Right ventricle myocardium inferior (tissue), 1 donor: ENCODE measurements around the gene WDR6. TPM values are rescaled to one million over a fixed set of nuclear protein-coding genes. Genes with fewer than 3 reads are reported as not detected.
A peak's percentile ranks its signal among the peaks of the same experiment; 100 is the strongest.

Experiments used
- ATAC-seq: fragments of 200-7000 bp; cut with Tn5 transposase; one replicate; pipeline ENCODE4 v1.9.1; 2020; ENCODE audit warnings: mild to moderate bottlenecking, moderate library complexity
- DNase-seq: peaks from one replicate; pipeline ENCODE4 v3.0.0; 2021; ENCODE audit errors: missing footprints
- intact Hi-C: fragments of 100-400 bp; cut with DNase I; formaldehyde crosslinking; loops from one replicate; pipeline ENCODE4 v1.11.0; 2022
- long read RNA-seq: library from polyadenylated mRNA; unstranded; transcript quantifications from one replicate; pipeline ENCODE4 v2.0.0, GENCODE V29; 2021
- total RNA-seq: library from RNA; stranded (reverse); fragmentation: NEBNext Ultra II Directional; extraction: Animal tissue kit (Norgen Biotek cat#: 25700); gene quantifications from one replicate; pipeline ENCODE4 v1.2.1, GENCODE V29; 2021
- donor health status: DM: no; HTN: yes; CAD: no; lungs with severe emphysema.

WDR6 gene, protein sequence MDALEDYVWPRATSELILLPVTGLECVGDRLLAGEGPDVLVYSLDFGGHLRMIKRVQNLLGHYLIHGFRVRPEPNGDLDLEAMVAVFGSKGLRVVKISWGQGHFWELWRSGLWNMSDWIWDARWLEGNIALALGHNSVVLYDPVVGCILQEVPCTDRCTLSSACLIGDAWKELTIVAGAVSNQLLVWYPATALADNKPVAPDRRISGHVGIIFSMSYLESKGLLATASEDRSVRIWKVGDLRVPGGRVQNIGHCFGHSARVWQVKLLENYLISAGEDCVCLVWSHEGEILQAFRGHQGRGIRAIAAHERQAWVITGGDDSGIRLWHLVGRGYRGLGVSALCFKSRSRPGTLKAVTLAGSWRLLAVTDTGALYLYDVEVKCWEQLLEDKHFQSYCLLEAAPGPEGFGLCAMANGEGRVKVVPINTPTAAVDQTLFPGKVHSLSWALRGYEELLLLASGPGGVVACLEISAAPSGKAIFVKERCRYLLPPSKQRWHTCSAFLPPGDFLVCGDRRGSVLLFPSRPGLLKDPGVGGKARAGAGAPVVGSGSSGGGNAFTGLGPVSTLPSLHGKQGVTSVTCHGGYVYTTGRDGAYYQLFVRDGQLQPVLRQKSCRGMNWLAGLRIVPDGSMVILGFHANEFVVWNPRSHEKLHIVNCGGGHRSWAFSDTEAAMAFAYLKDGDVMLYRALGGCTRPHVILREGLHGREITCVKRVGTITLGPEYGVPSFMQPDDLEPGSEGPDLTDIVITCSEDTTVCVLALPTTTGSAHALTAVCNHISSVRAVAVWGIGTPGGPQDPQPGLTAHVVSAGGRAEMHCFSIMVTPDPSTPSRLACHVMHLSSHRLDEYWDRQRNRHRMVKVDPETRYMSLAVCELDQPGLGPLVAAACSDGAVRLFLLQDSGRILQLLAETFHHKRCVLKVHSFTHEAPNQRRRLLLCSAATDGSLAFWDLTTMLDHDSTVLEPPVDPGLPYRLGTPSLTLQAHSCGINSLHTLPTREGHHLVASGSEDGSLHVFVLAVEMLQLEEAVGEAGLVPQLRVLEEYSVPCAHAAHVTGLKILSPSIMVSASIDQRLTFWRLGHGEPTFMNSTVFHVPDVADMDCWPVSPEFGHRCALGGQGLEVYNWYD
- 83.3 TPM for total RNA-seq
- long read RNA-seq, full-length matches to known transcripts = 62 of 95 reads
- long read RNA-seq, partial matches to known transcripts = 26 of 95 reads
- long read RNA-seq, other reads (novel, unspliced or antisense) = 7 of 95 reads

DNA sequence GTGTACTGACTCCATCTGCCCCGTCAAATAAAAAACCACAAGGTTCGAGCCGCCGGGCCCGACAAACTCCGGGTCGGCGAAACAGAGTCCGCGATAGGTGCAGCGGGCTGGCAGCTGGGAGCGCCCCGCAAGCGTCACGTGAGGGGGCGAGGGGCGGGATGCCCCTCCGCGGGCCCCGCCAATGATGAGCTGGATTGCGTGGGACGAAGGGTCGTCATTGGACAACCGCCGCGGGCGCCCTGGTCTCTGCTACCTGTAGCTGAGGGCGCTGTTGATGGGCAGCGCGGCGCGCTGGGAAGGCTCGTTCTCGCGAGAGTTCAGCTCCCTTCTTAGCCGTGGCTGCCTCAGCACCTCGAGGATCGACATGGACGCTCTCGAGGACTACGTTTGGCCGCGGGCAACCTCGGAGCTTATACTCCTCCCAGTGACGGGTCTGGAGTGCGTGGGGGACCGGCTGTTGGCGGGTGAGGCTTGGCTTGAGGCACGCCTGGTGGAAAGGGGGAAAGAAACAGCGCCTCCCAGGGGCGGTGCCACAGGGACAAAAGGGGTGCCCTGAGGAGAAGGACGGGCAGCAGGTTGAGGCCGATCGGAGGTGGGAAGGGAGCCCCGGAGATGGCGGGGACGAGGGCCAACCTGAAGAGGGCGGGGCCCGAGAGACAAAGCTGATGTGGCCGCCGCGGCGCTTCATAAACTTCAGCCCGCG lies at the start of gene WDR6:
TSS of gene WDR6 (plus strand) at position 324 of the 703 bp plus-strand sequence. CDS start at position 365, 41 bp downstream.
- DNase-seq (peak; percentile 98), ATAC-seq (peak; percentile 90)
- intact Hi-C loops = no loop called here

DNA sequence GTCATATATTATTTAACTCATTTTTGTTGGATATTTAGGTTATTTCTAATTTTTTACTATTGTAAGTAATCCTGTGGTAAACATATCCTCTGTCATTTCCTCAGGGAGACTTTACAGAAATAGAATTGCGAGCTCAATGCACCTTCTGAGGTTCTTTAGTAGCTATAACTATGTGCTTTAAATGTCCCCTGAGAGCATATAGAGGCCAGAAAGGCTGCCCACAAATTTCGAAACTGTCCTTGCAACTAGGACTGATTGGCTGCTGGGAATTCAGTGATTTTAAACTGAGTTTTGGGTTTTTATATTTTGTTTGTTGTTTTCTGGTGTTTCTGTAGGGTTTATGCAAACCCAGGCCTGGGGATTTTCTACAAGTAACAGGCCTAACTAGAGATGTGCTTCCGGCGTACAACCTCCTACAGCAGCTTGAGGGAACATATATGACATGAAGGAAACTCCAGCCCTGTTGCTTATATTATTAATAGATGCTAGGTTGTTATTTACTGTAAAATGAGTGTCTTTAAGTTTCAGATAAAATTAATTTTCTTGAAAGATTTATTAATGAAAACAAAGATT lies 46.3 kb upstream of the WDR6 start:
- no peak for ATAC-seq
- intact Hi-C loops = no loop called here
- no peak for DNase-seq

DNA sequence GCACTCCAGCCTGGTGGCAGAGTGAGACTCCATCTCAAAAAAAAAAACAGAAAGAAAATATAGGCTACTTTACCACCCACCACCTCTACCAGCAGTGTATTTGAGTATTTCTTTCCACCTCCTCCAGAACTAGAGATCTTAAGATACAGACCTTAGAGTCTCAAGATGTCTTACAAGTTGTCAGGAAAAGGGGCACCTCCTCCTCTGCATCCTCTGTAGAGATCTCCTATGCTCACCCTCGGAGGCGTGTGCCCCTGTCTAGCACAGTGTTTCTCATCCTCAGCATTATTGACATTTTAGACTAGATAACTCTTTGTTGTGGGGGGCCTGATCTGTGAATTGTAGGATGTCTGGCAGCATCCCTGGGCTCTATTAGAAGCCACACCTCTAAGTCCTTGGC lies 44.9 kb upstream of the WDR6 start:
- DNase-seq (no peak), ATAC-seq (no peak)
- intact Hi-C loops = no loop called here

DNA sequence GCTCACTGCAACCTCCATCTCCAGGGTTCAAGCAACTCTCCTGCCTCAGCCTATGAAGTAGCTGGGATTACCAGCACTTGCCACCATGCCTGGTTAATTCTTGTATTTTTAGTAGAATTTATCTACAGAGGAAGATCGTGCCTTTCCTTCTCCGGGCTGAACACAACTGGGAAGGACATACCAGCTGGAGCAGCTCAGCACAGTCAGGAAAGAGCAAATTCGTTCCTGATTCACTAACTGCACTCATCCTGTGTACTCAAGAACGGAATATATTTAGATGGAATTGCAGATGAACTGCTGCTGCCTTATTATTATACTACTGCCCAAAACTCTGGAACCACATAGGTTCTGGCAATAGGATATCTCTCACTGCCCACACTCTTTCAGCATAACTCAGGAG lies 44.3 kb upstream of the WDR6 start:
- intact Hi-C loops = no loop called here
- no peak for DNase-seq
- no peak for ATAC-seq

DNA sequence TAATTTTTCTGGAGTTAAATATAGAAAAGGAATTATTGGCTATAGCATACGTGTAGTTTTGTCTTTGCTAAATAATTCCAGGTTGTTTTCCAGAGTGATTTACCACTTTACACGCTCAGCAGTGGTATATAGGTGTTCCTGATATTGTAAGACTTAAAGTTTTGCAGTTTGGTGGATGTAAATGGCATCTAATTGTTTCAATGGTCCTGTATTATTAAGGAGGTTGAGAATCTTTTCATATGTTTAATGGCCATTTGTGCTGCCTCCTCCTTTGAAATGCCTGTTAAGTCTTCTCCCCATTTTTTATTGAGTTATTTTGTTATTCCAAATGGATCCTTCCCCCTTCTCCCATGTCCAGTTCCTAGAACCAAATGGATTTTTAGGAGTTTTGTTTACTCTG lies 43.6 kb upstream of the WDR6 start:
- DNase-seq (no peak), ATAC-seq (no peak)
- intact Hi-C loops = no loop called here

DNA sequence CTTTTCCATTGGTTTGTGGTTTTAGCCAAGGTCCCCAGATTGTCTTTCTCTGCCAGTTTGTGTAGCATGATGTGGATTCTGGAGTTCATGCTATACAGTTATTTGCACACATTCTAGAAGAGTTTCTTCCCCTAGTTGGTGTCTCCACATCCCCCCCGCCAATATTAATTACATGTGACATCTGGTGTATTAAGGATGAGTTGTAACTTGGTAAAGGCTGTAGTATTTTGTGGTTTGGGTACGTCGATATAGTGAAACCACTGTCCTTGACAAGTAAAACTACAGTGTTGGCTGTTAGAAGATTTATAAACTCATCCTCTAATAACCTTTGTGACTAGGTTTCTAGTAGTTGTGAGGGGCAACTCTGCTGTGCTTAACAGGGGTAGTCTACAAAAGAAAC lies 40.8 kb upstream of the WDR6 start:
- intact Hi-C loops = no loop called here
- DNase-seq = no peak
- ATAC-seq = no peak

DNA sequence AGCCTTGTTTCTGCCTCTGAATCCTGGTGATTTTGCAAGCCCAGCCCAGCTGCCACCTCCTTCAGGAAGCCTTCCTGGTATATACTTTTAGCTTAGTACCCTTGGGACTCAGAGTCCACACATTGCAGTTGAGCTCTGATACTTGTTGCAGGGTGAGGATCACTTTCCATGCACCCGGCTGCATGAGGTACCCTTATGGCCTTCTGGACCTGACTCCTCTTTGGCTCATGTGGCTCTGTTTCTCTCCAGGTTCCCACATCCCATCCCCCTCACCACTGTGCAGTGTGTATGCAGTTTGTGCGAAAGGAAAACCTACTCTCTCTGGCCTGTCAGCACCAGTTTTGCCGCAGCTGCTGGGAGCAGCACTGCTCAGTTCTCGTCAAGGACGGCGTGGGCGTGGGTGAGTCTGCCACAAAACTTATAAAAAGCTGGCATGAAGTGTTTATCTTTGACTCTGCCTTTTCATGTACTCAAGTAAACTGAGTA lies 40.3 kb upstream of the WDR6 start:
- DNase-seq (no peak), ATAC-seq (no peak)
- intact Hi-C loops = no loop called here

DNA sequence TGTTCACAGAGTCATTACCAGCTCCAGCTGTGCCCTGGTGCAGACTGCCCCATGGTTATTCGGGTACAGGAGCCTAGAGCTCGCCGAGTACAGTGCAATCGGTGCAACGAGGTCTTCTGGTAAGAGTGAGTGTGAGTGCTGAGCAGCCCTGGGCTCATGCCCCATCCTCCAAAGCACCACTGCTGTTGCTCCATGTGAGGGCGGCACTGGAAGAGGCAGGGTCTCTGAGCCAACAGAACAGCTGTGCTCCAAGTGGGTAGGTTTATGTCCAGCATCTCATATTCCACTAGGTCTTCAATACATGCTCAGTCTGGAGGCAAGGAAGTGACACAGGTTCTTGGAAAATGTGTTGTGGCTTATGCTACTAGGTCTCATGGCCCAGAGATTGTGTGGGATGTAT lies 36.6 kb upstream of the WDR6 start:
- DNase-seq (no peak), ATAC-seq (peak; percentile 17)
- intact Hi-C loops = no loop called here

DNA sequence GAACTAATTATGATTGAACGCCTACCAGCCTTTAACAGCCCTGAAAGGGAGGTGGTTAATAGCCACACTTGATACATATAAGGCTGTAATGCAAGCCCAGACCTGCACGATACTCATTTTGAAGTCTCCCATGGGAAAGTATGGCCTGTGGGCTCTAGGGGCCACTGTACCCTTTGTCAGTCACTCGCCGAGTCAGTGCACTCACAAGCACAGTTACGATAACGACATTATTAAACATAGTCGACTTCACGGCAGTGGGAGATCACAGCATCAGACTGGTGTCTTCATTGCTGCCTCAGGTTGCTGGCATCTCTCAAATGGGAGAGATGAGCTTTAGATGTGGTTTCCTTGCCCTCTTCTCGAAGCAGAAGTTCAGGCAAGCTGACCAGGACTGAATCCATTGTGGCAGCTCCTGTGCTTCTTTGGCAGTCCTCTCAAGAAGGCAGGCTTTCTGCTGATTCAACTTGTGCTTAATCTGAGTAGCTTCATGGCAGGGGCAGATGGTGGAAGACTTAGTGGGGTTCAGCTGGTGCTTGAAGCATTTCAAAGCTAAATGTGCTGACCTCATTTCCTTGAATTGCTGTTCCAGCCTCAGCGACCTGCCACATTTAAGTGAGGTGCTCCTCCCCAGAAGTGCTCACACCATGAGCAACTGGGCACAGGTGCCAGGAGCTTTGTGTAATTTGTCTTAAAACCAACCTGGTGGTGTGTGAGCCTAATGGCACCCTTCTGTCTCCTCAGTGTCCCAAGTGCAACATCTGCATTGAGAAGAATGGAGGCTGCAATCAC lies 32.9 kb upstream of the WDR6 start:
- DNase-seq (no peak), ATAC-seq (no peak)
- intact Hi-C loops = no loop called here

DNA sequence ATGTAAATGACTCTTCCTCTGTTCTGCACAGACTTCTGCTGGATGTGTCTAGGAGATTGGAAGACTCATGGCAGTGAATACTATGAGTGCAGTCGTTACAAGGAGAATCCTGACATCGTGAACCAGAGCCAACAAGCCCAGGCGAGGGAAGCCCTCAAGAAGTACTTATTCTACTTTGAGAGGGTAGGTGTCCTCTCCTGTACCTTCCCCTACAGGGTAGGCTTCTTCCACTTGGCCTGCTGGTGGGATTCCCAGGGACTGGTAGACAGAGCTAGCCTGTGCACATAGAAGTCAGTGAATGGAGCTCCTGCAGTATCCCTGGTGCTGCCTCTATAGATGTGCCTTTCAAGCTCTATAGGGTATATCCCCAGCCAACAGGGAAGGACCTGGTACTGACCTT lies 27.7 kb upstream of the WDR6 start:
- no peak for DNase-seq
- intact Hi-C loops = no loop called here
- no peak for ATAC-seq

DNA sequence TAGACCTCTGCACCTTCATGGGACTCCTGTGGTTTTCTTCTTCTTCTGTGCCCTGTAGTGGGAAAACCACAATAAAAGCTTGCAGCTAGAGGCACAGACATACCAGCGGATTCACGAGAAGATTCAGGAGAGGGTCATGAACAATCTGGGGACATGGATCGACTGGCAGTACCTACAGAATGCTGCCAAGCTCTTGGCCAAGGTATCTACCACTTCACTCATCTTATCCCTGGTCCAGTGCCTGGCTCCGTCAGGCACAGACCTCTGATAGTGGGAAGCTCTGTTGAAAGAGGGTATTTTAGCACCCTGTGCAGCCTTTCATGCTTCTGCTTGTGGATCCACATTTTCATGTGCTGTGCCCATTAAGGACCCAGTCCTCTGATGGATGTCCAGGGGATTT lies 26.9 kb upstream of the WDR6 start:
- intact Hi-C loops = no loop called here
- ATAC-seq (peak; percentile 53), DNase-seq (no peak)

DNA sequence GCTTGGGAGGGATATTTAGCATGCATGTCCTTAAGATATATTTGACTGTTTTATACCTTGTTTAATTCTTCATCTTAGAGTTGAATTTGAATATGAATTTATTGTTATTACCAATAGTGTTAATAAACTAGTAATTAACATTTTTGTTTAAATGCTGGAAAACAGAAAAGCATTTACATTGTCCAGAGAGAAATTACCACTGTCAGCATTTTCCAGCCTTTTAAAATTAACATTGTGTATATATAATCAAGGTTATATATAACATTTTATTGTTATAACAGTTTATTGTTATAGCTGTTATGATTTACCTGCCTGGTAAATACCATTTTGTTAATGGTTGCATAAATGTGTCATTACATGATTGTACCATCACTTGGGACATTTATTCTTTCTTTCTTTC lies 25.2 kb upstream of the WDR6 start:
- no peak for DNase-seq
- ATAC-seq = no peak
- intact Hi-C loops = no loop called here

DNA sequence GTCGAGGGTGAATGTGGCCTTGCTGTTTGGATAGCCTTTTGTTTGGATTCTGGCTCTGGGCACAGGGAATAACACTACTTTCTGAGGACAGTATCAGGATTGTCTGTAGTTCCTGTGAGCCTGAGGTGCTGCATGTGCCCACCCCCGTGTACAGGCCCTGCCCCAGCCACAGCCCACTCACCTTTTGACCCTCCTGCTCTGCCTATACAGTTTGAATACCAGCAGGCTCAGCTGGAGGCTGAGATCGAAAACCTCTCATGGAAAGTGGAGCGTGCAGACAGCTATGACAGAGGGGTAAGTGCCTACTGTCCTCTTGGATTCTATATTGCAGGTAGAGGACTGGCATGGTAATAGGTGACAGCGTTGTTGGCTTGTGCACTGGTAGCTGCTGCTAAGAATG lies 24.5 kb upstream of the WDR6 start:
- ATAC-seq = no peak
- no peak for DNase-seq
- intact Hi-C loops = no loop called here

DNA sequence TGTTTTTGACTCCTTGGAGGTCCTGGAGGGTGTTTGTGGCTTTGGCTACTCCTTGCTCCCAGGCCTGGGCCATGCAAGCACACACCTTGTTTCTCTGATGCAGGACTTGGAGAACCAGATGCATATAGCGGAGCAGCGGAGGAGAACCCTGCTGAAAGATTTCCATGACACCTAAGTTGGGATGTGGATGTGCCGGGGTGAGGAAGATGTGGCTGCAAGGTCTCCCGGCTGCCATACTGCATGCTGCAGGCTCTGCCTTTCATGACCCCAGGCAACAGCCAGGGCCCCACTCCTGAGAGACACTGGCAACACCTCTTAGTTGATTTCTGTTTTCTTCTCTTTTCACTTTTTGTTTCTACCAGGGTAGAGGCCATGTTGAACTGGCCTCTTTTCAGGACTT lies 24.1 kb upstream of the WDR6 start:
- ATAC-seq (no peak), DNase-seq (no peak)
- intact Hi-C loops = no loop called here

DNA sequence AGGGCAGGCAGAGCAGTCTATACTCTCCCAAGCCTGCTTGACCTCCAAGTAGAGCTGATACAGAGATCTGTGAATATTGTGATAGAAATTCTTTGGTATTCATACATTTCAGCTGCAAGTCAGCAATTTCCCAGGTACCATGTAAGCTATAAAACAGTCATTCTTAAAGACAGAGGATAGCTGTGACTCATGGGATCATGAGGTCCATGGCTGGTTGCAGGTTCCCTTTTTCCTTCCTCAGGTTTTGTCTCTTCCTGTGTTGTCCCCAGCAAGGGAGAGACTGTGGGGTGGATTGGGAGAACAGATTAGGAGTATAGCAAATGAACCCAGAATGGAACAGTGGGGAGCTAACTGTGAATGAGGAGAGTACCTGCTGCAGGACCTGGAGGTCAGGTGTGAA lies 22.5 kb upstream of the WDR6 start:
- ATAC-seq (no peak), DNase-seq (no peak)
- intact Hi-C loops = loop anchor here (5.0 kb wide), 1 partner anchor 463 kb away; no protein-coding TSS in a partner anchor

DNA sequence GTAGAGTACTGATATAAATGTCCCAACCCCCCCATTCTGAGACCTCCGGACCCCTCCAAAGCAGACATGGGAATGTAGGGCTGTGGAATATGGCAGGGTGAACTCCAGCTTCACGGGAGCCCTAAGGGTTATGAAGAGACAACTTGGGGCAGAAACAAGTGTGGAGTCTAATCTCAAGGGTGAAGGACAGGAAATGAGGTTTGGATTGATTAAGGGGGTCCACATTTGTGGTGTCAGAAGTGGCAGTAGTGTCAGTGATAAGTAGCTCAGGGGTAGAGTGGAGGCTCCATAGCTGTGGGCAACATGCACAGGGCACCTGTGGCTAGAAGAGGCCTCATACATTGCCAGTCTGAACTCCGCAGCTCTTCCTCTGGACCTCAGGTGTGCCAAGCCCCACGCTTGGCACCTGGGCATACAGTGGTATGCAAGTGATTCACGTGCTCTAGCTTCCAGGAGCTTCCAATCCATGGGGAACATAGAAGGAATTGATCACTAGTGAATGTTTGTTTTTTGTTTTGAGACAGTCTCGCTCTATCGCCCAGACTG lies 21.3 kb upstream of the WDR6 start:
- no peak for DNase-seq
- intact Hi-C loops = loop anchor here (5.0 kb wide), 1 partner anchor 461 kb away; no protein-coding TSS in a partner anchor
- no peak for ATAC-seq

DNA sequence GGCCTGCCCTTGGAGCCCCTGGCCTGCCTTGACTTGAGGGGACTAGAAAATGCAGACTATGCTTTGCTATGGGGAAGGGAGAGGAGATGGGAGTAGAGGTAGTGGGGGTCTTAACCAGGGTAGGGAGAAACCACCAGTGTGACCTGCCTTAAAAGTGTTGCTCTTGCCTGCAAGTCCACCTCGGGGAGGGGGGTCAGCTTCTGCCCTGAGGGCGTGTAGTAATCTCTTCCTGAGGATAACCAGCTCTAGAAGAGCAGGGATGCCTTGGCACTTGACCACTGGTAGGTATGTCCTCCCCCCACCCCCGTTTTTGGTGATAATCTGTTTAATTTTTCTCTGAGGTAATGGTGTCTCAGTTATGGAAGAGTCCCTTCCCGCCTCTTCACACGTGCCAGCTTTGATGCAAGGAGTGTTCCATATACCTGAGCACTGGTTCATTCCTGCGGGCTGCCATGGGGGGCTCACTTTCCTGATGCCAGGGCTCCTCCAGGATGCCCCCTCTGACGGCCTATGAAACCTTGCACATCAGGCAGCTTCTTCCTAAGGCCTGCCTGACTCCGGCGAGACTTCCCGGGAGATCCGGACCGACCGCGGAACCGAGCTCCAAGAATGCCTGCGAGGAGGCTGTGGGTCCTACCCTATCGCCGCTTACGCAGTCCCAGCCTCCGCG lies 17.9 kb upstream of the WDR6 start:
- DNase-seq (no peak), ATAC-seq (peak; percentile 3)
- intact Hi-C loops = loop anchor here (5.0 kb wide), 1 partner anchor 458 kb away; no protein-coding TSS in a partner anchor
